ENCODE measurements around the gene PLAAT2.

PLAAT2 gene

DNA sequence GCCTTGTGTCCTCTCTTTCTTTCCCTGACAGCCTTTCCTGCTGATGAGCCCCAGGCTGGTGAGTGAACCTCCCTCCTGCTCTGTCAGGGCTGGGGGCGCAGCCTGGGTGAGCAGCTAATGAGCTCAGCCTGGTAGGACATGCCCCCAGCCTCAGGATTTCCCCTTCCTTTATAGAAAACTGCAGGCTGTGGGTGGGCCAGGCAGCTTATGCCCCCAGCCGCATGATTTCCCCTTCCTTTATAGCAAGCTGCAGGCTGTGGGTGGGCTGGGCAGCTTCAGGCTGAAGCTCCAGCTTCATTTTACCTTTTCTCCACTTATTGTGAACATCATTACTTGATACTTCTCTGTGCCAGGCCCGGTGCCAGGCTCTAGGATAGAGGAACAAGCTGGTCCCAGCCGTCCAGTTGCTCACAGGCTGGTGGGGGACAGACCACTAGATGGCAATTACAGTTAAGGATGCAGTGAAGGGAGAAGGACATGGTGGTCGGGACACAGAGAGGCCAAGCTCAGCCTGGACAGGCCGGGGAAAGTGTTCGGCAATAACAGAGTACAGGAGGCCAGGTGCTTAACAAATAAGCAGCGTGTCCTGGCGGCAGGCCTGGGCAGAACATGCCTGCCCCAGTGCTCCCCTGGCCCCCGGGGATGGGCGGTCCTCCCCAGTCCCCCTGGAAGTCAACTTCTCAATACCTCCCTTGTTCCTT is 52.0 kb downstream of the PLAAT2 start:
- H3K36me3 ChIP-seq (ENCODE audit: insufficient read depth, insufficient read length, low read length) = no peaks in the 10 kb centered on the region
- peak overlapping the region; percentile 2 for H3K9ac ChIP-seq (ENCODE audit: insufficient read length, low read depth)

DNA sequence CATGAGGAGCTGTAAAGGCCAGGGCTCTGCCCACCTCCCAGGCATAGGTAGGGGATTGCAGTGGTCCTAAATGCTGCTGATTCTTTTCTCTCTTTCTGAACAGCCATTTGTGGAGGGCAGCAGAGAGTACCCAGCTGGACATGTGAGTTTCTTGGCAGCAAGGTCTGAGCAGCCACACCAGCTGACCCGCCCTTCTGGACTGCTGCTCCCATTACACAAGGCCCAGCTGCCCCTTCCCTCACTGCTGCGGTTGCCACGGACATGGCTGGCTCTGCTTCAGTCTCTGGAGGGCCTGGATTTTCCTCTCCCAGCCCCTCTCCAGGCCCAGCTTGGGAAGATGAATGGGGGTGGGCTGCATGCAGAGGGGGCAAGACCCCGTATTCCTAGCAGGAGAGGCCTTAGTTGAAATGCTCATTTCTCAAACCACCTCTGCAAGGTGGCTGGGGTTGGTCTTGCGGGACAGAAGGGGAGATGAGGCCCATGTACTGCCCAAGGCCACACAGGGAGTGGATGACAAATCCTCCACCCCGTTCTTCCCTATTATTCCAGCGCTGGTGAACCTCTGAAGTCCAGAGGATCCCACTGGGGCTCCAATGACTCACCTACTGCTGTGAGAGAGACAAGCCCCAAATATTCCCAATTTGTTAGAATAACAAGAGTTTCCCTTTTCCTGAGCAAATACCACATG is 52.7 kb downstream of the PLAAT2 start:
- TF ChIP-seq ZNF274 (IDR thresholded peaks at IDR 0.05; ENCODE audit: low read depth, low read length) (no peak), SUZ12 (IDR thresholded peaks at IDR 0.05; ENCODE audit: extremely low read depth, insufficient read depth, insufficient read length) (no peak), YY1 (IDR thresholded peaks at IDR 0.05; ENCODE audit: insufficient read depth, insufficient read length) (no peak)
- H3K27me3 ChIP-seq (ENCODE audit: insufficient read depth, insufficient read length) = peaks cover 3% of the 10 kb centered on the region
- no peaks in the 10 kb centered on the region for H3K36me3 ChIP-seq (ENCODE audit: insufficient read depth, insufficient read length, low read length)
- H3K4me1 ChIP-seq (ENCODE audit: insufficient read depth, insufficient read length) = peaks cover 32% of the 10 kb centered on the region
- H3K4me3 ChIP-seq (ENCODE audit: insufficient read length, low read depth) = no peak overlapping the region
- peak overlapping the region; percentile 6 for H3K9ac ChIP-seq (ENCODE audit: insufficient read length, low read depth)
- no peak for DNase-seq (ENCODE audit: low read depth, low spot score)
- H3K9me3 ChIP-seq (ENCODE audit: insufficient read depth, low read length) = no peaks in the 10 kb centered on the region

More for the DNA sequence above, 52.0 kb downstream of the PLAAT2 start:
- no peak for TF ChIP-seq ZNF274 (IDR thresholded peaks at IDR 0.05; ENCODE audit: low read depth, low read length)
- no peak for TF ChIP-seq SUZ12 (IDR thresholded peaks at IDR 0.05; ENCODE audit: extremely low read depth, insufficient read depth, insufficient read length)
- no peak for TF ChIP-seq YY1 (IDR thresholded peaks at IDR 0.05; ENCODE audit: insufficient read depth, insufficient read length)
- DNase-seq (ENCODE audit: low read depth, low spot score) = no peak
- Histone ChIP-seq H3K9me3 (ENCODE audit: insufficient read depth, low read length) (no peaks in the 10 kb centered on the region), H3K27me3 (ENCODE audit: insufficient read depth, insufficient read length) (peaks cover 3% of the 10 kb centered on the region), H3K4me1 (ENCODE audit: insufficient read depth, insufficient read length) (peaks cover 28% of the 10 kb centered on the region), H3K4me3 (ENCODE audit: insufficient read length, low read depth) (no peak overlapping the region)

DNA sequence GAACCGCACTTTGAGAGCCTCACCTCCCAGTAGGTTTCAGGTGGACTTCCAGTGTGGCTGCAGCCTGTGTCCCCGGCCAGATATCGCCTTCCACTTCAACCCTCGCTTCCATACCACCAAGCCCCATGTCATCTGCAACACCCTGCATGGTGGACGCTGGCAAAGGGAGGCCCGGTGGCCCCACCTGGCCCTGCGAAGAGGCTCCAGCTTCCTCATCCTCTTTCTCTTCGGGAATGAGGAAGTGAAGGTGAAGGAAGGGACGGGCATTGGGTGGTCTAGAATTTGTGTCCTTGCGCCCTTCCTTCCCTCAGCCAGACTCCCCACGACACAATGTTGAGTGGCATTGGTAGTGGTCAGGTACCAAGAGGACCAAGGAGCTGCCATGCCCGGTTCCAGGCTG is 54.4 kb downstream of the PLAAT2 start:
- H3K9ac ChIP-seq (ENCODE audit: insufficient read length, low read depth) = no peak overlapping the region
- H3K9me3 ChIP-seq (ENCODE audit: insufficient read depth, low read length) = peaks cover 9% of the 10 kb centered on the region
- H3K4me1 ChIP-seq (ENCODE audit: insufficient read depth, insufficient read length) = peaks cover 38% of the 10 kb centered on the region
- DNase-seq (ENCODE audit: low read depth, low spot score) = no peak
- H3K4me3 ChIP-seq (ENCODE audit: insufficient read length, low read depth) = no peak overlapping the region
- peaks cover 3% of the 10 kb centered on the region for H3K27me3 ChIP-seq (ENCODE audit: insufficient read depth, insufficient read length)
- TF ChIP-seq ZNF274 (IDR thresholded peaks at IDR 0.05; ENCODE audit: low read depth, low read length) = no peak
- TF ChIP-seq YY1 (IDR thresholded peaks at IDR 0.05; ENCODE audit: insufficient read depth, insufficient read length) = no peak
- no peak for TF ChIP-seq SUZ12 (IDR thresholded peaks at IDR 0.05; ENCODE audit: extremely low read depth, insufficient read depth, insufficient read length)
- H3K36me3 ChIP-seq (ENCODE audit: insufficient read depth, insufficient read length, low read length) = no peaks in the 10 kb centered on the region

DNA sequence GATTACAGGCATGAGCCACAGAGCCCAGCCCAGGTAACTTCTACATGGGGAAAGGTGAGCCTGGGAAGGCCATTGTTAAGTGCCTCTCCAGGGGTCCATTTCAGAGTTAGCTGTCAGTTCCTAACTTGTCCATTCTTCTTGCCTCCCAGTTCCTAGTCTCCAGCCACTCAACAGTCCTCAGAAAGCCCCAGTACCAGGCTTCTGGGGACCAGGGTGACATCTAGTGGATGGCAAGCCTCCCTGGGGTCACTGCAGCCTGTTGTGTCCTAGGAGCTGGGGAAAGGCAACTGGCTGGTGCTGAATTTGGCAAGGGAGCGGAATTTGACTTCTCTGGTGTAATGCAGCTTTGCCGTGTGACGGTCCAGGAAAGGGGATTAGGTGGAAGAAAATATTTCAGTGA is 55.2 kb downstream of the PLAAT2 start:
- H3K9ac ChIP-seq (ENCODE audit: insufficient read length, low read depth) = no peak overlapping the region
- H3K9me3 ChIP-seq (ENCODE audit: insufficient read depth, low read length) = peaks cover 16% of the 10 kb centered on the region
- no peak for DNase-seq (ENCODE audit: low read depth, low spot score)

DNA sequence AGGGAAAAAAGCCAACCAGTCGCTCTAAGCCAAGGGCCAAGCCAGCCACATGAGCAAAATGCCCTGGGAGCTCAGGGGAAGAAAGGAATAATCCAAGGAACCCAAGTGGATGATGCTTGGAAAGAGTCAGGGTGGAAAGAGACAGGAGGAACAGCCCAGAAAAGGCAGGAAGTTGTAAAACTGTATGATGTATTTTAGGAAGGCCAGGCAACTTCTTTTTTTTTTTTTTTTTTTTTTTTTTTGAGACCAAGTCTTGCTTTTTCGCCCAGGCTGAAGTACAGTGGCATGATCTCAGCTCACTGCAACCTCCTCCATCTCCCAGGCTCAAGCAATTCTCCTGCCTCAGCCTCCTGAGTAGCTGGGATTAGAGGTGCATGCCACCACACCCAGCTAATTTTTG is 55.7 kb downstream of the PLAAT2 start:
- peaks cover 3% of the 10 kb centered on the region for H3K27me3 ChIP-seq (ENCODE audit: insufficient read depth, insufficient read length)

More for the DNA sequence above, 55.2 kb downstream of the PLAAT2 start:
- H3K36me3 ChIP-seq (ENCODE audit: insufficient read depth, insufficient read length, low read length) = no peaks in the 10 kb centered on the region
- H3K4me3 ChIP-seq (ENCODE audit: insufficient read length, low read depth) = no peak overlapping the region
- TF ChIP-seq SUZ12 (IDR thresholded peaks at IDR 0.05; ENCODE audit: extremely low read depth, insufficient read depth, insufficient read length) = no peak
- TF ChIP-seq ZNF274 (IDR thresholded peaks at IDR 0.05; ENCODE audit: low read depth, low read length) = no peak
- TF ChIP-seq YY1 (IDR thresholded peaks at IDR 0.05; ENCODE audit: insufficient read depth, insufficient read length) = no peak
- H3K27me3 ChIP-seq (ENCODE audit: insufficient read depth, insufficient read length) = peaks cover 3% of the 10 kb centered on the region
- peaks cover 41% of the 10 kb centered on the region for H3K4me1 ChIP-seq (ENCODE audit: insufficient read depth, insufficient read length)

DNA sequence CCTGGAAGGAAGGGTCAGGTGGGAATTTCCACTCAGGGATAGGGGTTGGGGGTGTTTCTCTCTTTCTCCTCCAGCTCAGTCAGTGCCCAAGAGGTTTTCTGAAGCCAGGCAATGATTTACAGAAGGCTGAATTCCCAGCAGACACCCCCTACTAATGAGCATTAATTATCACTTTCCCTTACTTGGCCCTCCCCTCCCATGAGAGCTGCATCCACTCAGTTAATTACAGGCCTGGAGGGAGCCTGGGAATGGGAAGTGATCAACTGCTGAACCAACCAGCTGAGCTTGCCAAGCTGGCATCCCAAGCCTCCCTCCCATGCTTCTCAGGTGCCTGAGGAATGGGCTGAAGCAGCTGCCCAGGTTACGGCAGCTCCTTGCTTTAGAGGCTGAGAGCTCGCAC is 56.3 kb downstream of the PLAAT2 start:
- Histone ChIP-seq H3K4me1 (ENCODE audit: insufficient read depth, insufficient read length) (peaks cover 41% of the 10 kb centered on the region), H3K4me3 (ENCODE audit: insufficient read length, low read depth) (no peak overlapping the region), H3K36me3 (ENCODE audit: insufficient read depth, insufficient read length, low read length) (no peaks in the 10 kb centered on the region), H3K9ac (ENCODE audit: insufficient read length, low read depth) (no peak overlapping the region), H3K9me3 (ENCODE audit: insufficient read depth, low read length) (peaks cover 25% of the 10 kb centered on the region), H3K27me3 (ENCODE audit: insufficient read depth, insufficient read length) (peaks cover 3% of the 10 kb centered on the region)
- DNase-seq (ENCODE audit: low read depth, low spot score) = no peak
- no peak for TF ChIP-seq SUZ12 (IDR thresholded peaks at IDR 0.05; ENCODE audit: extremely low read depth, insufficient read depth, insufficient read length)
- no peak for TF ChIP-seq YY1 (IDR thresholded peaks at IDR 0.05; ENCODE audit: insufficient read depth, insufficient read length)
- TF ChIP-seq ZNF274 (IDR thresholded peaks at IDR 0.05; ENCODE audit: low read depth, low read length) = no peak

More for the DNA sequence above, 55.7 kb downstream of the PLAAT2 start:
- Histone ChIP-seq H3K36me3 (ENCODE audit: insufficient read depth, insufficient read length, low read length) (no peaks in the 10 kb centered on the region), H3K4me3 (ENCODE audit: insufficient read length, low read depth) (no peak overlapping the region), H3K9ac (ENCODE audit: insufficient read length, low read depth) (no peak overlapping the region), H3K4me1 (ENCODE audit: insufficient read depth, insufficient read length) (peaks cover 41% of the 10 kb centered on the region), H3K9me3 (ENCODE audit: insufficient read depth, low read length) (peaks cover 21% of the 10 kb centered on the region)
- no peak for DNase-seq (ENCODE audit: low read depth, low spot score)
- TF ChIP-seq ZNF274 (IDR thresholded peaks at IDR 0.05; ENCODE audit: low read depth, low read length) = no peak

DNA sequence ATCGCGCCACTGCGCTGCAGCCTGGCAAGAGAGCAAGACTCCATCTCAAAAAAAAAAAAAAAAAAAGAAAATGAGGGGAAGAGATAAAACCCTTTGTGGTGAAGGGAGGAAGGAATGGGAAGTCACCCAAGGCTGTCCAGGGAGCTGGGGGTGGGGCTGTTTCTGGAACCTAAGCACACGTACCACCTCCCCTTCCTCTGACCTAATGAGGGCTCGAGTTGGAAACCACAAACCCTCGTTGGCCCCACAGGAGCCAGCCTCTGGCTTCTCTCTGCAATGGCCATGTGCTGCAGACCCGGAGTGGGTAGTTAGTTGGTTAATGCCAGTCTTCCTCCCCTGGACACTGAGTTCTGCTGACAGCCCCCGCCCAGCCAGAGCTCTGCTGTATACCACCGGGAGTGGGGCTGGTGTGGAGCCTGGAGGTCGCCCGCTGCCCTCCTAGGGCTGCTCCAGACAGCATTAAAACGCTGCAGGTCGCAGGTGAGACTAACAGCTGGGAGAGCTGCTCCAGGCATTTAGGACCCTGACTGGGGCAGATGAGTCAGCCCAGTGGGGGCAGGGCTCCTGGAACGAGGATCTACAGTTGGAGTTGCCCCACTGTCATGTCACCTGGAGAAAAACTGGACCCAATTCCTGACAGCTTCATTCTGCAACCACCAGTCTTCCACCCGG is 57.2 kb downstream of the PLAAT2 start, which contains the start of gene LGALS12:
Gene LGALS12, plus strand, starts transcription at position 228 of the 672 bp plus-strand sequence. Its CDS starts 375 bp downstream, at position 603.
- TF ChIP-seq YY1 (IDR thresholded peaks at IDR 0.05; ENCODE audit: insufficient read depth, insufficient read length) (no peak), SUZ12 (IDR thresholded peaks at IDR 0.05; ENCODE audit: extremely low read depth, insufficient read depth, insufficient read length) (no peak), ZNF274 (IDR thresholded peaks at IDR 0.05; ENCODE audit: low read depth, low read length) (no peak)
- Histone ChIP-seq H3K36me3 (ENCODE audit: insufficient read depth, insufficient read length, low read length) (no peaks in the 10 kb centered on the region), H3K27me3 (ENCODE audit: insufficient read depth, insufficient read length) (peaks cover 3% of the 10 kb centered on the region), H3K9me3 (ENCODE audit: insufficient read depth, low read length) (peaks cover 30% of the 10 kb centered on the region), H3K9ac (ENCODE audit: insufficient read length, low read depth) (peak within 1 kb of the TSS; percentile 26), H3K4me3 (ENCODE audit: insufficient read length, low read depth) (no peak within 1 kb of the TSS), H3K4me1 (ENCODE audit: insufficient read depth, insufficient read length) (peaks cover 33% of the 10 kb centered on the region)
- DNase-seq (ENCODE audit: low read depth, low spot score) = no peak

Data from NT2/D1 (cell line).